Activated CD4-positive, CD25-positive, alpha-beta regulatory T cell treated with anti-CD3 and anti-CD28 coated beads, Interleukin-2, amount 50 U/mL, for 24 hours (primary cell): ENCODE results near the gene CDC42EP3.

Experiments
- ATAC-seq, 2 donors: fragments of 150-1000 bp; cut with Tn5 transposase; one replicate each; pipeline ENCODE4 v1.10.0; 2021; ENCODE audit warnings: mild to moderate bottlenecking in 1 of 2, moderate library complexity in 1 of 2

The CDC42EP3 gene

DNA sequence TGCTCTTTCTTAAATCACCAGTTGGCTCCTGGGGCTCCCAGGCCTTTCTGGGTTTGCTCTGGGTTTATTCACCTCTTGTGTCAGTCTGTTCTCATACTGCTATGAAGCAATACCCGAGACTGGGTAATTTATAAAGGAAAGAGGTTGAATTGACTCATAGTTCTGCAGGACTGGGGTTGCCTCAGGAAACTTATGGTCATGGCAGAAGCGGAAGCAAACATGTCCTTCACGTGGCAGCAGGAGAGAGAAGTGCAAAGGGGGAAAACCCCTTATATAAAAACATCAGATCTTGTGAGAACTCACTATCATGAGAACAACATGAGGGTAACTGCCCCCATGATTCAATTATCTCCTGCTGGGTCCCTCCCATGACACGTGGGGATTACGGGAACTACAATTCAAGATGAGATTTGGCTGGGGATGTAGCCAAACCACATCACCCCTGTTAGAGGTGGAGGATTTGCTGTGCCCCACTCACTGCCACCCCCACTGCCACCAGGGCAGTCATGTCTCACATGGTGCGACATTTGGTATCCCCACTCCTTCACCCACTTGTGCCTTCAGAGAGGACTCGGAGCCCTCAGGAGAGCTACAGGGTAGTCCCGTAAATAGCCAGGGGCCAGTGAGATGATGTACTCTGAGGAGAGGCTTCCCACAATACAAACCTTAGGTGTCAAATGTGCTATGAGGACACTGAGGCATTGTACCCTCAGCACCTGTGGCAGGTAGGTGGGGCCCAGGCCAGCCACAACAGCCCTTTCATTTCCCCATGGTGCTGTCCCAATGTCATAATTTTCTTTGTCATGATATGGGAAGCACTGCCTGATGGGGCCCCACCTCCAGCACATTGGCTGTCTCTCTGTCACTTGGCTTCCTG, 35.7 kb downstream of the CDC42EP3 start:
- peak; percentile 84 to 88 for ATAC-seq

DNA sequence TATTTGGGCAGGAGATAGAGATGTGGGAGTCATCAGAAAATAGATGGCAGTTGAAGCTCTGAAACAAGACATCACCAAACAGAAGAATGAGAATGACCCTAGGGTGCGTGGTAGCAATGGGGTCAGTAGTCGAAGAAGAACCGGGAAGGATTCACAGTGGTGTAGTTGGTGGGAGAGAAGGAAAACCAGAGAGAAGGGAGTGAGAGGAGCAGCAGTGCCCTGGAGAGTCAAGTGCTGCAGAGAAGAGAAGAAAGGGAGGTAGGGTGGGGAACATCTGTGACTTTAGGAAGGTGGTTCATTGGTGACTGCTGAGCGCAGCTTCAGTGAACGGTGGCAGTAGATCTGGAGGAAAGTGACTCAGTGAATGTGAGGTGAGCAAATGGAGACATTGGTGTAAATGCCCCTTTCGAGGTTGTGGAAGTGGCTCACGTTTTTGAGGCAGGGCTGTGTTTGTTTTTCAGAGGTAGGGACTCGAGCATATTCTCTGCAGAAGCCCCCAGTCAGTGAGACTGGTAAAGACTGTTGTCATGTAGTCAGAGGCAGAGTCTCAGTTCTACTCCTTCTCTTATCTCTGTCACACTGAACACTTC, 36.4 kb downstream of the CDC42EP3 start:
- peak in 1 of 2 donors; percentile 32 for ATAC-seq

DNA sequence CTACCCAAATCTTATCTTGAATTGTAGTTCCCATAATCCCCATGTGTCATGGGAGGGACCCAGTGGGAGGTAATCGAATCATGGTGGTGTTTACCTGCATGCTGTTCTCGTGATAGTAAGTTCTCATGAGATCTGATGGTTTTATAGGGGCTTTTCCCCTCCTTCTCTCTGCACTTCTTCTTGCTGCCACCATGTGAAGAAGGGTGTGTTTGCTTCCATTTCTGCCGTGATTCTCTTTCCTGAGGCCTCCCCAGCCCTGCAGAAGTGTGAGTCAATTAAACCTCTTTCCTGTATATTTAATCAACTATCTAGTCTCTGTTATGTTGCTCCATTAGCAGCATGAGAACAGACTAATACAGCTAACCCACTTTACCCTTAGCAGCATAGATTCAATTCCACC, 37.6 kb downstream of the CDC42EP3 start:
- ATAC-seq, result no peak

DNA sequence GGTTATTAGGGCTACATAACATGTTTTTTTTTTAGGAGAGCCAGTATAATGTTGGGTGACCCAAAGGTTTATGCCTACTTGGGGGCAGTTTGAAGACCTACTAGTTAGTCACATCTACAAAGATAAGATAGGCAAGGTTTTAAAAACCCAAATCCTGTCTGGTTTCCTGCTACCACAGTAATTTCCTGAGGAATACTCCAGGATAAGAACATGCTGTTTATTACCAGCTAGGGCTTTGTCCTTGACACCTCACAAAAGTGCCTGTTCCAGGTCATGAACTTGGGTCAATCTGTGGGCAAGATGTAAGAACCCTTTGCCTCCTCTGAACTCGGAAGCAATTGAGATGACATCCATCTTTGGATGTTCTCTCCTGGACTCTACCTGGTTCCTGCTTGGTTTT, 38.2 kb downstream of the CDC42EP3 start:
- no peak for ATAC-seq

DNA sequence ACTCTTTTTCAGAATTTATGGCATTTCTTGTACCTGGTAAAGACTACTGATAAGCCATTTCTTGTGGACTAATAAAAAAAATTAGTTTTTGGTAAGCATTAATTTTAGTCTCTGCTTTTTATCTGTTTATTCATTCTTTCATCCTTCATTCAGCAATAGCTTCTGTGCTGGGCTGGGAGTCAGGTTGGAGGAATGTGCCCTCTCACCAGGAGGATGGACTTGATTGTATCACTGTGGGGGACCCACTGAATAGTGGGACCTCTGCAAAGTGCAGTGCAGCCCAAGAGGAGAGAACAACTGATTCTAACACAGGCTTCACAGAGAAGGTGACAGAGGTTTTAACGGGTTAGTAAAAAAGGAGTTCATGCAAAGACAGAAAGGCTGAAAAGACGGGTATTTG, 39.1 kb downstream of the CDC42EP3 start:
- ATAC-seq, result no peak

DNA sequence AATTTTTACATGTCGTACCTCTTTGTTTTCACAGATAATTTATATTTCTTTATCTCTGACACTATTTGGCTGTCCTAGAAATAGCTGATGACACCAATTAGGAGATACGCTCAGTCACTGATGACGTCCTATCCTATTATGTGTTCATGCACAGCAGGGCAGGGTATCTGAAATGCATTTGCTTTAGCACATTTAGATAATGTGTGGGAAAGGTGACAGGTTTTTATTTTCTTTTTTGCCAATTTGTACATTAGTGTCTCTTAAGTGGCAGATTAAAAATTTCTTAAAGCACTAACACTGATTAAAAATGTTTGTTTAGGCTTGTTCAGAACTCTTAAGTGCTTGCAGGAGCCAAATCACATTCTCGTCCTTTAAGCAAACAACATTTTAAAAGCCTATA, 39.7 kb downstream of the CDC42EP3 start:
- no peak for ATAC-seq

DNA sequence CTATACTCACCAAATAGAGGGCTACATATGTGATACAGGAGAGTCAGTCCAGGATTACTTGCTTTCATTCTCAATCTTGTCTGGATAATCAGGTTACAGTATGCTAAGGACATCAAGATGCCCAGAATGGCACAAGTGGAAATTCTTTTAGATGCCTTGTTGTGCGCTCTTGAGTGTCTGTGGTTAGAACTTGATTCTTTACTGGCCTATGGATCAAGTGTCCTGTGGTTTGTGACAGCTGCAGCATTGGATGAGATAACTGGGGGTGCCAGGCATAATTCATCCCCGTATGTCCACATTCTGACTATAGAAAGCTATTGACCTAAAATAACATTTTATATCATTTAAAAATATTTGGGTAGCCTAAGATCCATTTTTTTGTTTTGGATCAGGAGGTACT, 40.1 kb downstream of the CDC42EP3 start:
- ATAC-seq, result no peak

DNA sequence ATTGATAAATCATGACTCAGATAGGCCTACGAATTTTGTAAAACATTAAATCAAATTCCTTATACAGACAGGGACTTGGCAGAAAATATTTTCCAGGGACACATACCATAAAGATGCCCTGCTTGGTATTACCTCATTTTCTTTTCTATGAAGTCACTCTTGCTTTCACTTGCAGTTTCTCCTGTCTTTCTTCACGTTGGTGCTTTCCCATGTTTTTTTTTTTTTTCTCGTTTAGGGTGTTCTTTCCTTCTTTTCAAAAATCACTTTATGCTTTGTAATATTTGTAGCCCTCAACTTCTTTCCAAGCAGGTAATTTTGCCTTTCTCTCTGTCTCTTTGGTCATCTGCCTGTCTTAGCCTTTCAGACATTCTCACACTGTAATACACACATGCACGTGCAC, 40.7 kb downstream of the CDC42EP3 start:
- no peak for ATAC-seq

DNA sequence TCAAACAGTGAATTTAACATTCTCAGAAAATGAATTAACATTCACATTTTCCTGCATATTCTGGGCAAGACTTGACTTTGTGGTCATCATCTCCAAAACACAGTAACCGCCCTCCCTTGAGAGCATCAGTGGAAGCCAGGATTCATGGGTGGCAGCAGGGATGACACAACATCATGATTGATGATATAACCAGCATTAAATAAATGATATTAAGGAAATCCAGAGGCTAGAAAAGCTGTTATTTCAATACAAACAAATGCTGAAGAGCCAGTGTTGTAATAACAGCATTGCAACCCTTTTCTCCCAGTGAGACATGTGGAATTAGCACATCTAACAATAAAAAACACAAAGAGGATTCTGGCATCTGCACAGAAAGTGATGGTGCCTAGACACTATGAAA, 41.1 kb downstream of the CDC42EP3 start:
- ATAC-seq, result no peak

DNA sequence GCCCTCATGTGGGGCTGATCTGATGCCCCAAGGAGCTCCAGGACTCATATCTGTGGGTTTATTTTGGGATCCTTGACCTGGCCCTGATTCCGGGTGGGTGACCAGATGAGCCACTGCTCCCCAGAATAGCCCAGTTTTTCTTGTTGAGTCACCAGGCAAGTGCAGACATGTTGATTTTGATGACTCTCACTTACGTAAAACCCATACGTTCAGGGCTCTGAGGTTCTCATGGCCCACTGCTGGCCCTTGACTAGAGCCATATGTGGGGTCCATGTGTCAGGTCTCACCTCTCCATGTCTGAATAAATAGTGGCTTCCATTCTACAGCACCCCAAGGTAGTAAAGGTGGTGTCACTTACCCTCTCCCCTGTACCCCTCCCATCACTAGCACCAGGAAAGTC, 41.9 kb downstream of the CDC42EP3 start:
- ATAC-seq, result no peak

DNA sequence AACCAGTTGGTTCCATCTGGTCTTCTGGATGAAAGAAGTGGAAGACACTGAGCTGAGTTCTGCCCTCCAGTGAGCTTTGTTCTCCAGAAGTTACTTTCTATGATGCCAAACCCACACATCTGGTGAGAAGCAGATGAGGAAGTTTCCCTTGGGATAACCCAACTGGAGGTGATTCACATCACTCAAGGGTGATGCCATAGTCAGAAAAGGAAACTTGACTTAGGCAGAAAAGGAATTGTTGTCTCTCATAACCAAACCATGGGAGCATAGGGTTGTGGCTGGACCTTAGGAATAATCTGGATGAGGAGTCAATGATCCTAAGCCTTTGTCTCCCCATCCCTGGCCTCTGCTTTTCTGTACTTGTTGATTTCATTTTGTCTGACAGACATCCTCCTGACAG, 43.7 kb downstream of the CDC42EP3 start:
- no peak for ATAC-seq

DNA sequence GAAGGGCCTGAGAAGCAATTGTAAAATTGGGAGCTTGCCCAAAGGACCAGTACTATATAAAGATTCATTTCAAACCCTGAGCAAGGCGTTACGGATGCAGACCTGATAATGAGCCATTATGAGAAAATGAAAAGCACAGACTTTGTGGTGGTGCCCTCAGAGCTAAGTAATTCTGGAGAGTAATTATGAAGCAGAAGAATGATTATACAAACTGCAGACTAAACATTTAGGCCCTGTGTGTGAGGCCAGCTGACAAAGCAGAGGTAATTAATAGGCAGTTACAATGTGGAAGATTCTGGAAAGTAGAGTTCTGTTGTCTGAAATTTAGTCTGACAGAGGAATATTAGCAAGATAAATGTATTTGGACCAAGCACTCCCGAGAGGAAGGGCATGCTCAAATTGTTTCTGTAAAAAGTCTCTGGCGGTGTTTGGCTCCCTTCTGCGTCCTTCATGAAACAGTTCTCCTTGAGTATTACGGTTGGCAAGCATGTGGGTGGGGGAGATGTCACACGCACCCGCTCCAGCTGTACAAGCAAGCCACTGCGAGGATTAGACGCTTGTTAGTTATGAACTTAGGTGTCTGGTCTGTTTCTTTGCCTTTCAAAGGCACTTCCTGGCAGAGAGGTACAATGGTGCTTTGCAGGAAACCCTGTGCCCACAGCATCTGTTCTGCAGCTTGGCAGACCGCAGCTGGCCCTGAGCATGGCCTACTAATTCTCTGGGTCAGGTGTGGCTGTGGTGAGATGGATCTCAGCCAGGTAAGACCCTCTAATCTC, 45.5 kb downstream of the CDC42EP3 start:
- ATAC-seq, result peak; percentile 25 to 29

DNA sequence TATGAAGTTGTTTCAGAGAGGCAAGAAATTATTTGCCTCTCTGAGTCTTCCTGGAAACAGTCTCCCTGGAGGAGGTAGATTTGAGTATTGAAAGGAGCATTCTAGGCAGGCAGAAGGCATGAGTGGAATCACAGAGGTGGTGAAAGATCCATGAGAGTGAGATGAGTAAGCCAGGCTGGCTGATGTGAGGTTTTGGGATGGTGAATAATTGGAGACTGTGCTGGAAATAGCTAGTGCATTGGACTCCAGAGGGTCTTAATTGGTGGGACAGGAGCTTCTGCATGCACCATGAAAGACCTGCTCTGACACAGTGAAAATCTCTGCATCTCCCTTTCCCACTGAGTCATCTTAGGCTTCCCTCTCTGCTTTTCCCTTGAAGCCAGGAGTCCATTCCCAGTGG, 46.3 kb downstream of the CDC42EP3 start:
- no peak for ATAC-seq

DNA sequence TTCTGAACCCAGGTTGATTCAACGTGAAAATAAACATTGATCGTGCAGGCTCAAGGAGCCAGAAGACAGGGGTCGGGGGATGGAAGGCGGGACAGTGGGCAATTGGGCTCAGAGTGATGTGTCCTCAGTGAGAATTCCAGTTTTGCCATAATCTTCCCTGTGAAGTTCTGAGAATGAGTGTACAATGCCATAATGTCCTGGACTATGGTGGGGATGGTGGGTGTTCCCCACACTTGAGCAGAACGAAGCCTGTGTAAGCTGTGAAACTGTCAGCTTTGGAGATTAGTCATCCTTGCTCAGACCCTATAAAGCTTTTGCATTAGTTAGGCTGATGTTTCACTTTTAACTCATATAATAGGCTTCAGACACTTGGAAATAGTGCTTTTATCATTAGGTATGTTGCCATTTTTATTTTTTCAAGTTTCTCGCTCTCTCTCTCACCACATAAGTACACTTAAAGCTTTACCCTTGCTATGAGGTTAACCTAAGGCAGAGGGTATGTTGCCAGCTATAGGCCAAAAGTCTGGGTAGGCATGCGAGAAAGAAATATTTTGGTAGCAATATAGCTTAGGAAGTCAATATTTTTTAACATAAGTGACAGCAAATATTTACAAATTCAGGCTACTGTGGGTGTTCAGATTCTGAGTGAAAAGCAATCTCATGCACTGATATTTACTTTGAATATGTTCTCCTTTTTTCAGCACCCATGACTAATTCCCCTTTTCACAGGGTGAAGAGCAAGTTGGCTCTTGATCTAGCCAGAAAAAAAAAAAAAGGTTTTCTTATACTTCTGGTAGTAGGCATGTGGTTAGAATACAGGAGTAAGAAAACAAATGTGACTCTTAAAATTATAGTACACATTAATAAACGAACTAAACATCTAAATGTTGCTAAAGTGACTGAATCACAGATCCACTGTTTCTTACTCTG, 47.2 kb downstream of the CDC42EP3 start:
- ATAC-seq, result peak; percentile 80 to 84

DNA sequence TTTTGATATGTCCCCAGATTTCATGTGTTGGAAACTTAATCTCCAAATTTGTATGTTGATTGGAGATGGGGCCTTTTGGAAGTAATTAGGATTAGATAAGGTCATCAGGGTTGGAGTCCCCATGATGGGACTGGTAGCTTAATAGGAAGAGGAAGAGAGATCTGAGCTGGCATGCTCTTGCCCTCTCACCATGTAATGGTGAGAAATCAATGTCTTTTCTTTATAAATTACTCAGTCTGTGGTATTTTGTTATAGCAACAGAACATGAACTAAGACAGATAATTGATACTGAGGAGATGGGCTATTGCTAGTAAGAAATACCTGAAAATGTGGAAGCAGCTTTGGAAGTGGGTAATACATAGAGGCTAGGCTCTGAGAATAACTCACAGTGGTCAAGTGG, 48.0 kb downstream of the CDC42EP3 start:
- ATAC-seq, result peak; percentile 23 to 28

DNA sequence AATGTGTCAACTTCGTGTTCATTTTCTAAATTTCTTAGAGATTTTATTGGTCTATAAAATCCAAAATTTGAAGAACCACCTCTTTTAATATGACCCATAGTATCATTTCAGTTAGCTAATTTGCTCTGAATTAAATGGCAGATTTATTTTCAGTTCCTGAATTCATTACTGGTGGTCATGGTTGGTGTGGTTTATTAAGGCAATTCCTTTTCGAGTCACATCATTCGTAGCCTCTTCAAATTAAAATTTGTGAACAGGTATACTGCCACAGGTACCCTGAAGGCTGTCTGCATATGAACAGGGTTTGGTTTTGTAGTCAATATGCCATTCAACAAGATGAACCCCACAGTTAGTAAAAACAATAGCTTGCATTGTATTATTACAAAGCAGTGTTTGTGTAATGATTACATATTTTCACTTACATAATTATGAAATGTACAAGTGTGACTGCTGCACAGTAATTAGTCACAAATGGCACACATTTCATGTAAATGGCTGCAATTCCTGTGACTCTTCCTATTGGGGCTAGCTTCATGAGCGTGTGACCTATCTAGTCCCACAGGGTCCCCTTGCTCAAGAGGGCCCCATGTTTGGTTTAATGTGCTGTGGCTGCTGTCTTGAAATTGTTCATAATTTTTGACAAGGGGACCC, 48.9 kb downstream of the CDC42EP3 start:
- ATAC-seq, result peak in 1 of 2 donors; percentile 4

DNA sequence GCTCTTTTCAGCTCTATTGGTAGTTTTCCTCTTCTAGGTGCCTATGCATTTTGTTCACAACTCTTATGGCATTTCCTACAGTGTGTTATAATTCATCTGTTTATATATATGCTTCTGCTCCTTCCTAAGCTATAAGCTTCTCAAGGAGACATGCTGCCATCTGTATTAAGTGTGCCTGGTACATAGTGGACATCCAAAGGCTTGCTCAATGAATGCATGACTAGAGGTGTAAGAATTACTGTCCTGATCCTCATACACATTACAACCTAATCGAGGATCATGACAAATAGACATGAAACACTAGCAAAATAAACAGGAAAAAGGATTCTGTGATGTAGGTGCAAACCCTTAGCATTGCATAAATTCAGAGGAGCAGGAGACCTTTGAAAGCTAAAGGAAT, 50.2 kb downstream of the CDC42EP3 start:
- no peak for ATAC-seq

DNA sequence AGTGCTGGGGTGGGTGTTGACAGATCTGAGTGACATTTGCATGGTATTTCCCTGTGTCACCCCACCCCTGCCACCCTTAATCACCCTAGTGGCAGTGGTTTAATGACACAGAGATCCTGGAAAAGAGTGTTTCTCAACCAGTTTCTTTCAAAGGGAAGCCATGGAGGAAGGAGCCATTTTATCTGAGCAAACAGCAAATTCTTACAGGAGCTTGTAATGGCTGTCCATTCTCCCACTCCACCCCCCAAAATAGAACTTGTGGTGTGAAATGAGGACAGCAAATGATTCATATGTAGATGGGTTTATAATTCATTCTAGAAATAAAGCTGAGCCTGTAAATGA, 51.5 kb downstream of the CDC42EP3 start:
- no peak for ATAC-seq

DNA sequence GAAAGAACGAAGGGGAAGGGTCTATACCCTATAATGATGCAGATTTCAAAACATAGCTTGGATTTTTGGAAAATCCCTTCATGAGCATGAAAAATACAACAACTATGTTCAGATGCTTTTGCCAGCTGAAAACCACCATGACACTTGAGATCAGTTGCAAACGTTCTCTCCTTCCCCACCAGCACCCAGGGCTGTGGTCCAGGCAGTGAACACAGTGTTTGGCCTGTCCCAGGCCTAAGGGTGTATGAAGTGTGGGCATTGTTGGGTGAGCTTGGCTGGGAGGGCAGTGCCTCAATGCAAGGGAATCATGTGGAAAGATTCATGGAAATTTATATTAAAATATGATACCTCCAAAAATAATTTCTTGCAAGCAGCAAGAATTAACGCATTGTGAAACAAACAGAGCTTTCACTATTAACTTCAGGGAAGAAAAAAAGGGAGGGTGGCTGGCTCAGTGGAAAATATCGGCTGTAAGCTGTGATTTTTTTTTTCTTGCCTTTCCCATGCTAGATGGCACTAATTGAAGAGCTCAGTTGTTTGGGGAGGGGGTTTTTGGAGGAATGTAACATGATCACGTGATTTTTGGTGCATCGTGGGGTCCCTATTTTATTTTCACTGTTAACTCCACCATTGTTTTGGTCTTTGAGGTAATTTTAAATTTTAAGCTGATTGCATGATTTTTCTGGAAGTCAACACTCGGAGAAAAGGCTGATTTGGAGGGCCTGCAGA, 52.0 kb downstream of the CDC42EP3 start:
- no peak for ATAC-seq

DNA sequence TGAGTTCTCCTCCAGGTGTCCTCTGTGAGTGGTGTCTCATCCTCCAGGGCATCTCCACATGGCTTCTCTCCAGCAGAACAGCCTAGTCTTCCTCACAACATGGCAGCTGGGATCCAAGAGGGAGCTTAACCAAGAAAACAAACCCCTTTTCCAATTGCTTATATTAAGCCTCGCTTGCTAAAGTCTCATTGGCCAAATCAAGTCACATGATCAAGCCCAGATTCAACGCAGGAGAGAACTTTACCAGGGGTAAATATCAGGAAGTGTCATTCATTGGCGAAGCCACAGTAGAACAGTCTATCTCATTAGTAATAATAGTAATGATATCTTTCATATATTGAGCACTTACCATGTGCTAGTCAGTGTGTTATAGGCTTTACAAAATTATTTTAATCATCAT, 53.1 kb downstream of the CDC42EP3 start:
- ATAC-seq, result no peak

DNA sequence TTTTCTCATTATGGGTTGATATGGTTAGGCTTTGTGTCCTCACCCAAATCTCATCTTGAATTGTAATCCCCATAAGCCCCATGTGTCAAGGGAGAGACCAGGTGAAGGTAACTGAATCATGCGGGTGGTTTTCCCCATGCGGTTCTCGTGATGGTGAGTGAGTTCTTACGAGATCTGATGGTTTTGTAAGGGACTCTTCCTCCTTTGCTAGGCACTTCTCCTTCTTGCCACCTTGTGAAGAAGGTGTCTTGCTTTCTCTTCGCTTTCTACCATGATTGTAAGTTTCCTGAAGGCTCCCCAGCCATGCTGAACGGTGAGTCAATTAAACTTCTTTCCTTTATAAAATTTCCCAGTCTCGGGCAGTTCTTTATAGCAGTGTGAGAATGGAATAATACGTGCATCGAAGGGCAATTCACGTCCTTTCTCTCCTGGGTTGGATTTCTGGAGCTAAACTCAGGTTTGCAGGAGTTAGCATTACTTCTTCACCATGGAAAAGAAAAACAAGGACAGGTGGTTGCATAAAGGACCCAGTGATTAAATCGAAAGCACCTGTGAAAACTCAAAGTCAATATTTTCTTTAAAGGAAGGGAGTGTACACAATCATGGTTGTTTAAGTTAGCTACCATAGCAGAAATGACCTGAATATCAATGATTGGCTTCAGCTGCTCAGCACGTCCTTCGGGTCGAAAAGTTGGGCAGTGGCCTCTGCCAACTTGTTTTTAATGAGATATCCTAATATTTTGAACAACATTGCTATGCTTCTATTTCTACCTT, 54.1 kb downstream of the CDC42EP3 start:
- peak in 1 of 2 donors; percentile 8 for ATAC-seq
